Activated T-cell treated with anti-CD3 and anti-CD28 coated beads, Interleukin-2, amount 50 U/mL, for 4 hours (primary cell): ENCODE results near the gene SNX25. TPM values are rescaled to one million over a fixed set of nuclear protein-coding genes. Genes with fewer than 3 reads are reported as not detected.
"Not testable (repeated sequence)": the region's sequence is repeated elsewhere in the genome, so short reads cannot be mapped to it uniquely, and the experiment has no call there.

ENCODE experiments used
- ATAC-seq, 2 donors: fragments of 200-7000 bp; cut with Tn5 transposase; one replicate each; pipeline ENCODE4 v1.10.0; 2021
- DNase-seq: peaks from one replicate; pipeline ENCODE4 v3.0.0-alpha.2; 2020
- H3K27me3 Mint-ChIP-seq: one replicate; pipeline ENCODE4 v1.8.0; 2021; ENCODE audit warnings: low read depth, mixed read lengths
- H3K36me3 Mint-ChIP-seq: one replicate; pipeline ENCODE4 v1.8.0; 2022; ENCODE audit warnings: mixed read lengths; ENCODE audit not compliant: insufficient read depth
- H3K4me1 Mint-ChIP-seq: one replicate; pipeline ENCODE4 v1.8.0; 2021; ENCODE audit warnings: low read depth, mixed read lengths
- H3K4me3 Mint-ChIP-seq: one replicate; pipeline ENCODE4 v1.8.0; 2021; ENCODE audit warnings: mild to moderate bottlenecking, moderate library complexity, mixed read lengths
- H3K9me3 Mint-ChIP-seq: one replicate; pipeline ENCODE4 v1.8.0; 2021; ENCODE audit warnings: mixed read lengths
- total RNA-seq, 3 donors: library from RNA; stranded (reverse); gene quantifications; one replicate each; pipeline ENCODE4 v1.2.1, GENCODE V29; 2021

Gene SNX25
- total RNA-seq, 3 donors from 2014 or later = 9.5 to 10.9 (median 10.3) TPM

- DNase-seq (no peak), ATAC-seq (no peak)
- no peaks in the 10 kb centered on the region for H3K27me3 Mint-ChIP-seq
- peaks cover 44% of the 10 kb centered on the region for H3K4me1 Mint-ChIP-seq
- peaks cover under 1% of the 10 kb centered on the region for H3K36me3 Mint-ChIP-seq
- H3K9me3 Mint-ChIP-seq = no peaks in the 10 kb centered on the region
- no peak overlapping the region for H3K4me3 Mint-ChIP-seq
These were observed 46.5 kb downstream of the SNX25 start for GRCh38 chr4:185255868-185256267.

- Mint-ChIP-seq H3K4me1 (peaks cover 40% of the 10 kb centered on the region), H3K36me3 (peaks cover 2% of the 10 kb centered on the region), H3K4me3 (no peak overlapping the region), H3K27me3 (no peaks in the 10 kb centered on the region), H3K9me3 (no peaks in the 10 kb centered on the region)
- ATAC-seq = no peak
- DNase-seq = no peak
These were observed 47.0 kb downstream of the SNX25 start for GRCh38 chr4:185256446-185256845.

GRCh38 chr4:185257086-185257485, 47.7 kb downstream of the SNX25 start:
- Mint-ChIP-seq H3K9me3 (no peaks in the 10 kb centered on the region), H3K4me1 (peaks cover 34% of the 10 kb centered on the region), H3K36me3 (peaks cover 2% of the 10 kb centered on the region), H3K4me3 (no peak overlapping the region), H3K27me3 (no peaks in the 10 kb centered on the region)
- no peak for DNase-seq
- no peak for ATAC-seq

GRCh38 chr4:185257694-185258093, 48.3 kb downstream of the SNX25 start:
- DNase-seq (no peak), ATAC-seq (no peak)
- Mint-ChIP-seq H3K4me1 (peaks cover 34% of the 10 kb centered on the region), H3K4me3 (no peak overlapping the region), H3K27me3 (no peaks in the 10 kb centered on the region), H3K36me3 (peaks cover 2% of the 10 kb centered on the region), H3K9me3 (no peaks in the 10 kb centered on the region)

GRCh38 chr4:185258741-185259140, 49.3 kb downstream of the SNX25 start:
- H3K27me3 Mint-ChIP-seq, H3K36me3 Mint-ChIP-seq, H3K9me3 Mint-ChIP-seq, H3K4me3 Mint-ChIP-seq, DNase-seq: not testable (repeated sequence)
- H3K4me1 Mint-ChIP-seq = peaks cover 35% of the 10 kb centered on the region
- ATAC-seq = peak; percentile 62 to 78

- no peaks in the 10 kb centered on the region for H3K9me3 Mint-ChIP-seq
- no peaks in the 10 kb centered on the region for H3K27me3 Mint-ChIP-seq
- peaks cover 6% of the 10 kb centered on the region for H3K36me3 Mint-ChIP-seq
- H3K4me3 Mint-ChIP-seq = no peak overlapping the region
- DNase-seq (no peak), ATAC-seq (no peak)
- H3K4me1 Mint-ChIP-seq = peaks cover 28% of the 10 kb centered on the region
These were observed 50.3 kb downstream of the SNX25 start for GRCh38 chr4:185259719-185260118.

- H3K36me3 Mint-ChIP-seq = peaks cover 9% of the 10 kb centered on the region
- ATAC-seq (no peak), DNase-seq (no peak)
- H3K9me3 Mint-ChIP-seq = no peaks in the 10 kb centered on the region
- H3K4me1 Mint-ChIP-seq = peaks cover 19% of the 10 kb centered on the region
- no peak overlapping the region for H3K4me3 Mint-ChIP-seq
- H3K27me3 Mint-ChIP-seq = no peaks in the 10 kb centered on the region
These were observed 52.5 kb downstream of the SNX25 start for GRCh38 chr4:185261946-185262345.

- H3K4me3 Mint-ChIP-seq = no peak overlapping the region
- H3K27me3 Mint-ChIP-seq = no peaks in the 10 kb centered on the region
- H3K36me3 Mint-ChIP-seq = peaks cover 15% of the 10 kb centered on the region
- no peak for ATAC-seq
- H3K4me1 Mint-ChIP-seq = peaks cover 19% of the 10 kb centered on the region
- no peak for DNase-seq
- no peaks in the 10 kb centered on the region for H3K9me3 Mint-ChIP-seq
These were observed 54.0 kb downstream of the SNX25 start for GRCh38 chr4:185263419-185263818.

- Mint-ChIP-seq H3K4me1 (peaks cover 11% of the 10 kb centered on the region), H3K9me3 (no peaks in the 10 kb centered on the region)
- no peak for ATAC-seq
These were observed 56.5 kb downstream of the SNX25 start for GRCh38 chr4:185265942-185266341.

GRCh38 chr4:185269286-185269685, 59.9 kb downstream of the SNX25 start:
- no peaks in the 10 kb centered on the region for H3K27me3 Mint-ChIP-seq
- ATAC-seq (no peak), DNase-seq (no peak)
- no peak overlapping the region for H3K4me3 Mint-ChIP-seq
- H3K36me3 Mint-ChIP-seq = peaks cover 38% of the 10 kb centered on the region
- H3K4me1 Mint-ChIP-seq = peaks cover 5% of the 10 kb centered on the region
- no peaks in the 10 kb centered on the region for H3K9me3 Mint-ChIP-seq

More at GRCh38 chr4:185265942-185266341, 56.5 kb downstream of the SNX25 start:
- H3K4me3 Mint-ChIP-seq = no peak overlapping the region
- no peaks in the 10 kb centered on the region for H3K27me3 Mint-ChIP-seq
- H3K36me3 Mint-ChIP-seq = peaks cover 24% of the 10 kb centered on the region
- DNase-seq = no peak

- peaks cover 5% of the 10 kb centered on the region for H3K4me1 Mint-ChIP-seq
- no peak overlapping the region for H3K4me3 Mint-ChIP-seq
- peaks cover 36% of the 10 kb centered on the region for H3K36me3 Mint-ChIP-seq
- ATAC-seq (no peak), DNase-seq (no peak)
- H3K27me3 Mint-ChIP-seq = no peaks in the 10 kb centered on the region
- no peaks in the 10 kb centered on the region for H3K9me3 Mint-ChIP-seq
These were observed 60.6 kb downstream of the SNX25 start for GRCh38 chr4:185270037-185270436.

GRCh38 chr4:185270885-185271284, 61.5 kb downstream of the SNX25 start:
- no peak overlapping the region for H3K4me3 Mint-ChIP-seq
- peaks cover 36% of the 10 kb centered on the region for H3K36me3 Mint-ChIP-seq
- H3K9me3 Mint-ChIP-seq = no peaks in the 10 kb centered on the region
- DNase-seq = no peak
- no peaks in the 10 kb centered on the region for H3K27me3 Mint-ChIP-seq
- no peak for ATAC-seq
- H3K4me1 Mint-ChIP-seq = peaks cover 4% of the 10 kb centered on the region

- Mint-ChIP-seq H3K27me3 (no peaks in the 10 kb centered on the region), H3K4me1 (peaks cover 2% of the 10 kb centered on the region), H3K9me3 (no peaks in the 10 kb centered on the region), H3K4me3 (no peak overlapping the region), H3K36me3 (peaks cover 35% of the 10 kb centered on the region)
- ATAC-seq (no peak), DNase-seq (no peak)
These were observed 62.8 kb downstream of the SNX25 start for GRCh38 chr4:185272245-185272644.

- Mint-ChIP-seq H3K4me1 (peaks cover 2% of the 10 kb centered on the region), H3K4me3 (no peak overlapping the region), H3K9me3 (no peaks in the 10 kb centered on the region), H3K36me3 (peaks cover 28% of the 10 kb centered on the region), H3K27me3 (no peaks in the 10 kb centered on the region)
- DNase-seq (no peak), ATAC-seq (no peak)
These were observed 66.1 kb downstream of the SNX25 start for GRCh38 chr4:185275501-185275900.

GRCh38 chr4:185276036-185276435, 66.6 kb downstream of the SNX25 start:
- Mint-ChIP-seq H3K4me1 (peaks cover 2% of the 10 kb centered on the region), H3K9me3 (no peaks in the 10 kb centered on the region), H3K27me3 (no peaks in the 10 kb centered on the region), H3K4me3 (no peak overlapping the region), H3K36me3 (peaks cover 25% of the 10 kb centered on the region)
- DNase-seq = no peak
- no peak for ATAC-seq

- Mint-ChIP-seq H3K36me3 (peaks cover 10% of the 10 kb centered on the region), H3K4me1 (peaks cover 2% of the 10 kb centered on the region), H3K27me3 (no peaks in the 10 kb centered on the region), H3K4me3 (no peak overlapping the region), H3K9me3 (no peaks in the 10 kb centered on the region)
- DNase-seq (no peak), ATAC-seq (no peak)
These were observed 69.3 kb downstream of the SNX25 start for GRCh38 chr4:185278716-185279115.
